SKM-1 treated with dmso at 0.1 percent for 144 hours (cell line): ENCODE results near the gene CHRFAM7A.
"Not testable (repeated sequence)": the region's sequence is repeated elsewhere in the genome, so short reads cannot be mapped to it uniquely, and the experiment has no call there.

Source experiments
- DNase-seq: peaks from one replicate; lab custom pipeline; 2025; ENCODE audit not compliant: unreplicated experiment; lab: John Stamatoyannopoulos, UW

The CHRFAM7A gene

DNA sequence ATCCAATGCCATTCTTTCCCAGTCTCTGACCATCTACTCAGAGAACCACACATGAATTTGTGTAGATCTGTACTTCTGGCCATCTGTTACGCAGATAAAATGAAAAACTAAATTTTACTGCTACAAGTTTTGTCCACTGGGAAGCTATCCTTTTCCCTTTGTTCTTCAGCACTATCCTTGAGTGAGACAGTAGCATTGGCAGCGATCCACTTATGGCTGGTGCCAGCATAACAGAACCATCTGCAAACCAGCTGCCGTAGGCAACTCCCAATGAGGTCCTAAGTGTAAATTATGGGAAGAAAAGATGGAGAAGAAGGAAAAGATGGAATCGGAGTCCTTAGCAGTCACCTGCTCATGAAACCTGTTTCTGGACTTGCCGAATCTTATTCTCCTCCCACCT is 72.3 kb downstream of the CHRFAM7A start:
- DNase-seq, result not testable (repeated sequence)

DNA sequence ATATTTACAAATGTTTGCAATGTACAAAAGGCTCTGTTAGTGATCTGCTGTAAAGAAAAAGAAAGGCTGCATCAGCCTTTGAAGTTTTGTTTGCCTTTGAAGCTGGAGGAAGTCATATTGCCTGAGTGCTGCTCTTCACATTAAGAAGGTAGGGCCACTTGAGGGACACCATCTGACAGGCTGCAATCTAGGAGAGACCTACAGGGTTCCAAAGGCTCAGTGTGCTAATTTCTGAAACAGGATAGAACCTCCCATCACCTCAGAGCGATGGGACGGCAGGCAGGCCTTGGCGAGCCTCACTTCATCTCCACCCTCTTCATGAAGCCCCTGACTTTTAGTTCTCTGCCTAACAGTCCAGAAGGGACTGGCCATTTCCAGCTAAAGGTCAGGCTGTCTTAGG is 77.6 kb downstream of the CHRFAM7A start:
- not testable (repeated sequence) for DNase-seq

DNA sequence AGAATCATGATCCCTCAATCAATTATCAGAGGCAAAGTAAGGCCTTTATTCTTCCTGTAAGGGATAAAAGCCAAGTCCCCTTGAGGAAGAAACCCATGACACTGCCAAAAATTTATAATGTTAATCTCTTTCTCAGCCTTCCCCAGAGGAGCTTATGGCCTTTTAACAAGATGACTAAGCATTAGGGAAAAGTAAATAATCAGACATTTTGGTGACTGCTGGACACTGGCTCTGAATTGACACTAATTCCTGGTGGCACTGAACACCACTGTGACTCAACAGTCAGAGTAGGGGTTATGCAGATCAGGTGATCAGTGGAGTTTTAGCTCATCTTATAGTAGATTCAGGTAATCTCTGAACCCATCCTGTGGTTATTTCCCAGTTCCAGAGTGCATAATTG is 82.8 kb downstream of the CHRFAM7A start:
- DNase-seq, result not testable (repeated sequence)
